Esophagus squamous epithelium (tissue), 5 donors: ENCODE measurements around the gene FAIM2. TPM values are rescaled to one million over a fixed set of nuclear protein-coding genes. Genes with fewer than 3 reads are reported as not detected.

ENCODE experiments used
- DNase-seq: peaks from one replicate; lab custom pipeline; 2025; lab: John Stamatoyannopoulos, UW
- H3K27ac ChIP-seq, 4 donors: fragments of 200-600 bp; sonication (generic); one replicate each; pipeline ENCODE4 v1.5.1; 2016 to 2019; ENCODE audit warnings: mild to moderate bottlenecking in 1 of 4
- H3K27me3 ChIP-seq, 4 donors: fragments of 200-600 bp; sonication (generic); 1 replicate in 3 of 4; 2 replicates in 1 of 4; pipeline versions ENCODE4 v1.5.1 to v1.6.0; 2017 to 2021; ENCODE audit warnings: antibody characterized with exemption in 1 of 4
- H3K36me3 ChIP-seq, 3 donors: fragments of 200-600 bp; sonication (generic); one replicate each; pipeline ENCODE4 v1.5.1; 2016 to 2019
- H3K4me1 ChIP-seq, 3 donors: fragments of 200-600 bp; sonication (generic); one replicate each; pipeline ENCODE4 v1.5.1; 2017 to 2019
- H3K4me3 ChIP-seq, 4 donors: fragments of 200-600 bp; sonication (generic); 1 replicate in 3 of 4; 2 replicates in 1 of 4; pipeline ENCODE4 v1.5.1; 2016 to 2019; ENCODE audit warnings: mild to moderate bottlenecking in 2 of 4, moderate library complexity in 1 of 4
- H3K9me3 ChIP-seq, 3 donors: fragments of 200-600 bp; sonication (generic); one replicate each; pipeline ENCODE4 v1.5.1; 2016 to 2019
- CTCF ChIP-seq, 6 experiments: fragments of 450-650 bp in 4 of 6; fragments of 200-600 bp in 2 of 6; sonication (generic) in 2 of 6; IDR thresholded peaks; one replicate each; pipeline ENCODE4 v1.5.1; 2016 to 2019; ENCODE audit warnings: antibody characterized with exemption in 6 of 6, mild to moderate bottlenecking in 4 of 6, moderate library complexity in 4 of 6
- POLR2A ChIP-seq, 4 donors: fragments of 450-650 bp; IDR thresholded peaks; one replicate each; pipeline ENCODE4 v1.6.1; 2017; ENCODE audit warnings: antibody characterized with exemption in 4 of 4, mild to moderate bottlenecking in 4 of 4, moderate library complexity in 3 of 4
- WGBS, 2 donors: methylation state at CpG; one replicate each; pipeline ENCODE4 v1.1.5; 2018; 5-methylcytosine and 5-hydroxymethylcytosine counted together
- intact Hi-C: fragments of 100-400 bp; cut with DNase I; formaldehyde crosslinking; loops from one replicate; pipeline ENCODE4 v1.15.0; 2022
- total RNA-seq, 4 donors: library from RNA; depleted of rRNA; stranded (reverse); fragments of >200 nt; gene quantifications; one replicate each; pipeline ENCODE4 v1.1.0, GENCODE V29; 2016
- donor health status: DM: yes; HTN: yes; CAD: no.

The FAIM2 gene
- total RNA-seq, 4 donors from 2014 or later = 0.13 to 2.9 (median 0.23) TPM

- Histone ChIP-seq H3K4me1 (peaks cover 0 to 39% (median 14%) of the 10 kb centered on the region in 3 donors), H3K27me3 (peaks cover 0 to 38% (median 0%) of the 10 kb centered on the region in 4 donors), H3K36me3 (no peaks in the 10 kb centered on the region), H3K27ac (no peak overlapping the region), H3K4me3 (no peak overlapping the region), H3K9me3 (no peaks in the 10 kb centered on the region)
- WGBS, 2 donors = 71 to 74% methylated on average over 9 to 10 of the region's 15 CpGs
- DNase-seq = no peak
- intact Hi-C loops = no loop called here
- TF ChIP-seq CTCF (IDR thresholded peaks at IDR 0.05) (no peak), POLR2A (IDR thresholded peaks at IDR 0.05) (no peak)
Measured at GRCh38 chr12:49887536-49888401, 15.9 kb downstream of the FAIM2 start.

- H3K27ac ChIP-seq = no peak overlapping the region
- H3K27me3 ChIP-seq = peaks cover 0 to 38% (median 0%) of the 10 kb centered on the region in 4 donors
- peaks cover 0 to 39% (median 14%) of the 10 kb centered on the region in 3 donors for H3K4me1 ChIP-seq
- no peaks in the 10 kb centered on the region for H3K36me3 ChIP-seq
- TF ChIP-seq CTCF (IDR thresholded peaks at IDR 0.05) (no peak), POLR2A (IDR thresholded peaks at IDR 0.05) (no peak)
- no peaks in the 10 kb centered on the region for H3K9me3 ChIP-seq
- no peak overlapping the region for H3K4me3 ChIP-seq
- no peak for DNase-seq
- intact Hi-C loops = no loop called here
- WGBS, 2 donors = 84 to 89% methylated on average over 3 to 4 of the region's 9 CpGs
Measured at GRCh38 chr12:49887091-49887490, 16.6 kb downstream of the FAIM2 start.

GRCh38 chr12:49885663-49886461, 17.8 kb downstream of the FAIM2 start:
- Histone ChIP-seq H3K4me1 (peaks cover 0 to 39% (median 14%) of the 10 kb centered on the region in 3 donors), H3K27me3 (peaks cover 0 to 38% (median 0%) of the 10 kb centered on the region in 4 donors), H3K27ac (no peak overlapping the region), H3K4me3 (no peak overlapping the region), H3K36me3 (no peaks in the 10 kb centered on the region), H3K9me3 (no peaks in the 10 kb centered on the region)
- no peak for TF ChIP-seq POLR2A (IDR thresholded peaks at IDR 0.05)
- WGBS, 2 donors = 76 to 77% methylated on average over 11 to 16 of the region's 16 CpGs
- intact Hi-C loops = no loop called here
- DNase-seq = no peak

- 61 to 63% methylated on average over 5 to 6 of the region's 6 CpGs for WGBS, 2 donors
- intact Hi-C loops = no loop called here
- H3K9me3 ChIP-seq = no peaks in the 10 kb centered on the region
Measured at GRCh38 chr12:49885118-49885517, 18.6 kb downstream of the FAIM2 start.

GRCh38 chr12:49882851-49883464, 20.7 kb downstream of the FAIM2 start:
- TF ChIP-seq POLR2A (IDR thresholded peaks at IDR 0.05) (no peak), CTCF (IDR thresholded peaks at IDR 0.05) (no peak)
- Histone ChIP-seq H3K4me1 (peaks cover 0 to 23% (median 1%) of the 10 kb centered on the region in 3 donors), H3K36me3 (no peaks in the 10 kb centered on the region), H3K27ac (no peak overlapping the region), H3K9me3 (no peaks in the 10 kb centered on the region), H3K4me3 (no peak overlapping the region), H3K27me3 (peaks cover 0 to 38% (median 0%) of the 10 kb centered on the region in 4 donors)
- 77 to 86% methylated on average over 9 of the region's 9 CpGs for WGBS, 2 donors
- intact Hi-C loops = no loop called here
- no peak for DNase-seq

More at GRCh38 chr12:49885118-49885517, 18.6 kb downstream of the FAIM2 start:
- no peak for TF ChIP-seq POLR2A (IDR thresholded peaks at IDR 0.05)
- DNase-seq = no peak
- Histone ChIP-seq H3K27ac (no peak overlapping the region), H3K27me3 (peaks cover 0 to 38% (median 0%) of the 10 kb centered on the region in 4 donors), H3K36me3 (no peaks in the 10 kb centered on the region), H3K4me3 (no peak overlapping the region), H3K4me1 (peaks cover 0 to 39% (median 14%) of the 10 kb centered on the region in 3 donors)
